Measurements from ENCODE around the gene MEGF10. TPM values are rescaled to one million over a fixed set of nuclear protein-coding genes. Genes with fewer than 3 reads are reported as not detected.

Gene MEGF10
- polyA plus RNA-seq, 1 donor from 2014 or later = 0.05 TPM

DNA sequence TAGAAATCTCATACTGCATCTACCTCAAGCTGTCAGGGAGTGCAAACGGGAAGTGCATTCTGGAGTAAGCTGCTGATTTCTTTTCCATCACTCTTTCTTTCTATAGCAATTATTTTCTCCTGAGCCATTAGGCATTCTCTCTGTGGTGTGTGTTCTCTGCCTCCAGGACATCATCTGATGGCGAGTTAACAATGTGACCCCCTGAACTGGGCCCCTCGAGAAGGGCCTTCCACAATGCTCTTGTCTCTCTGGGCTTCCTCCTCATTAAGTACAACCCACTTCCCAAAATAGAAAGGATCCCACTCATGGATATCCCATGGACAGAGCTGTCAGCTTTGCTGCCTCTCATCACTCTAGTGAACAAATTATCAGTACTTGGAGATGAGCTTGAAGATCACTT is 130.2 kb downstream of the MEGF10 start:
- Histone ChIP-seq H3K4me2 (ENCODE audit: low read length) (no peak overlapping the region), H3K9me2 (ENCODE audit: insufficient read depth, low read length) (no peaks in the 10 kb centered on the region), H3K79me2 (replicated peaks; ENCODE audit: insufficient read depth, low read length) (no peaks in the 10 kb centered on the region), H3K27me3 (ENCODE audit: insufficient read depth, low read depth, low read length) (no peaks in the 10 kb centered on the region), H3K4me3 (ENCODE audit: low read length) (no peak overlapping the region), H3K36me3 (ENCODE audit: insufficient read depth, low read length) (no peaks in the 10 kb centered on the region), H3K9ac (ENCODE audit: low read length) (no peak overlapping the region), H2AFZ (ENCODE audit: low read depth, low read length) (no peak overlapping the region), H3K27ac (ENCODE audit: low read length) (no peak overlapping the region), H4K20me1 (ENCODE audit: insufficient read depth) (no peaks in the 10 kb centered on the region), H3F3A (ENCODE audit: insufficient read depth, low read length, poor library complexity, severe bottlenecking) (no peaks in the 10 kb centered on the region), H3K9me3 (ENCODE audit: low read length) (no peaks in the 10 kb centered on the region)
- no peak for TF ChIP-seq SMC3 (conservative IDR thresholded peaks at IDR 0.05; ENCODE audit: poor library complexity)
- no peak for TF ChIP-seq EZH2 (IDR thresholded peaks at IDR 0.05; ENCODE audit: borderline replicate concordance, insufficient read depth, low read length, poor library complexity, severe bottlenecking)
- TF ChIP-seq, protein P1, sequence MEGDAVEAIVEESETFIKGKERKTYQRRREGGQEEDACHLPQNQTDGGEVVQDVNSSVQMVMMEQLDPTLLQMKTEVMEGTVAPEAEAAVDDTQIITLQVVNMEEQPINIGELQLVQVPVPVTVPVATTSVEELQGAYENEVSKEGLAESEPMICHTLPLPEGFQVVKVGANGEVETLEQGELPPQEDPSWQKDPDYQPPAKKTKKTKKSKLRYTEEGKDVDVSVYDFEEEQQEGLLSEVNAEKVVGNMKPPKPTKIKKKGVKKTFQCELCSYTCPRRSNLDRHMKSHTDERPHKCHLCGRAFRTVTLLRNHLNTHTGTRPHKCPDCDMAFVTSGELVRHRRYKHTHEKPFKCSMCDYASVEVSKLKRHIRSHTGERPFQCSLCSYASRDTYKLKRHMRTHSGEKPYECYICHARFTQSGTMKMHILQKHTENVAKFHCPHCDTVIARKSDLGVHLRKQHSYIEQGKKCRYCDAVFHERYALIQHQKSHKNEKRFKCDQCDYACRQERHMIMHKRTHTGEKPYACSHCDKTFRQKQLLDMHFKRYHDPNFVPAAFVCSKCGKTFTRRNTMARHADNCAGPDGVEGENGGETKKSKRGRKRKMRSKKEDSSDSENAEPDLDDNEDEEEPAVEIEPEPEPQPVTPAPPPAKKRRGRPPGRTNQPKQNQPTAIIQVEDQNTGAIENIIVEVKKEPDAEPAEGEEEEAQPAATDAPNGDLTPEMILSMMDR (IDR thresholded peaks at IDR 0.05; ENCODE audit: poor library complexity, severe bottlenecking) = no peak
- no peak for TF ChIP-seq POLR2AphosphoS5 (IDR thresholded peaks at IDR 0.05)
- no peak for TF ChIP-seq RAD21 (conservative IDR thresholded peaks at IDR 0.05)
- no peak for TF ChIP-seq MXI1 (conservative IDR thresholded peaks at IDR 0.05; ENCODE audit: poor library complexity, severe bottlenecking)
- no peak for TF ChIP-seq TAF1 (IDR thresholded peaks at IDR 0.05; ENCODE audit: low read depth)
- no peak for TF ChIP-seq EP300 (conservative IDR thresholded peaks at IDR 0.05; ENCODE audit: poor library complexity, severe bottlenecking)
- TF ChIP-seq REST (IDR thresholded peaks at IDR 0.05; ENCODE audit: borderline replicate concordance) = no peak

GRCh38 chr5:127421471-127421870 is 130.9 kb downstream of the MEGF10 start:
- Histone ChIP-seq H2AFZ (ENCODE audit: low read depth, low read length) (no peak overlapping the region), H3K4me2 (ENCODE audit: low read length) (no peak overlapping the region), H3K79me2 (replicated peaks; ENCODE audit: insufficient read depth, low read length) (no peaks in the 10 kb centered on the region), H3K27ac (ENCODE audit: low read length) (no peak overlapping the region), H3K9me2 (ENCODE audit: insufficient read depth, low read length) (no peaks in the 10 kb centered on the region), H3K27me3 (ENCODE audit: insufficient read depth, low read depth, low read length) (no peaks in the 10 kb centered on the region), H4K20me1 (ENCODE audit: insufficient read depth) (no peaks in the 10 kb centered on the region), H3K9me3 (ENCODE audit: low read length) (no peaks in the 10 kb centered on the region), H3K9ac (ENCODE audit: low read length) (no peak overlapping the region), H3K36me3 (ENCODE audit: insufficient read depth, low read length) (no peaks in the 10 kb centered on the region), H3K4me3 (ENCODE audit: low read length) (no peak overlapping the region), H3F3A (ENCODE audit: insufficient read depth, low read length, poor library complexity, severe bottlenecking) (no peaks in the 10 kb centered on the region)
- TF ChIP-seq EZH2 (IDR thresholded peaks at IDR 0.05; ENCODE audit: borderline replicate concordance, insufficient read depth, low read length, poor library complexity, severe bottlenecking) (no peak), REST (IDR thresholded peaks at IDR 0.05; ENCODE audit: borderline replicate concordance) (no peak), EP300 (conservative IDR thresholded peaks at IDR 0.05; ENCODE audit: poor library complexity, severe bottlenecking) (no peak), SMC3 (conservative IDR thresholded peaks at IDR 0.05; ENCODE audit: poor library complexity) (no peak), TAF1 (IDR thresholded peaks at IDR 0.05; ENCODE audit: low read depth) (no peak), RAD21 (conservative IDR thresholded peaks at IDR 0.05) (no peak), MXI1 (conservative IDR thresholded peaks at IDR 0.05; ENCODE audit: poor library complexity, severe bottlenecking) (no peak), POLR2AphosphoS5 (IDR thresholded peaks at IDR 0.05) (no peak)
- TF ChIP-seq, protein P1 (IDR thresholded peaks at IDR 0.05; ENCODE audit: poor library complexity, severe bottlenecking) = no peak

Data from neural cell (in vitro differentiated cells).